Lower lobe of right lung (tissue), 2 donors: ENCODE results near the gene LMNA. TPM values are rescaled to one million over a fixed set of nuclear protein-coding genes. Genes with fewer than 3 reads are reported as not detected.
"Not testable (repeated sequence)": the region's sequence is repeated elsewhere in the genome, so short reads cannot be mapped to it uniquely, and the experiment has no call there.

Source experiments
- ATAC-seq, 2 donors: fragments of 200-7000 bp; cut with Tn5 transposase; one replicate each; pipeline ENCODE4 v1.9.1; 2020 to 2022; ENCODE audit warnings: mild to moderate bottlenecking in 2 of 2, moderate library complexity in 2 of 2
- DNase-seq: peaks from one replicate; pipeline ENCODE4 v3.0.0-alpha.2; 2020
- H3K27ac ChIP-seq: fragments of 200-600 bp; one replicate; pipeline ENCODE4 v1.8.0; 2022
- H3K27me3 ChIP-seq: fragments of 200-600 bp; one replicate; pipeline ENCODE4 v1.8.0; 2022; ENCODE audit warnings: low read depth
- H3K36me3 ChIP-seq: fragments of 200-600 bp; one replicate; pipeline ENCODE4 v1.8.0; 2022; ENCODE audit warnings: mild to moderate bottlenecking
- H3K4me1 ChIP-seq: fragments of 200-600 bp; one replicate; pipeline ENCODE4 v1.8.0; 2022
- H3K4me3 ChIP-seq: fragments of 200-600 bp; one replicate; pipeline ENCODE4 v1.8.0; 2022; ENCODE audit warnings: mild to moderate bottlenecking
- H3K9me3 ChIP-seq: fragments of 200-600 bp; one replicate; pipeline ENCODE4 v1.8.0; 2022
- intact Hi-C: fragments of 100-400 bp; cut with DNase I; formaldehyde crosslinking; loops from one replicate; pipeline ENCODE4 v1.11.0; 2022
- total RNA-seq: library from RNA; stranded (reverse); fragmentation: NEBNext Ultra II Directional; extraction: Animal tissue kit (Norgen Biotek cat#: 25700); gene quantifications from one replicate; pipeline ENCODE4 v1.2.1, GENCODE V29; 2021
- TF ChIP-seq, protein P1 (sequence below): fragments of 200-600 bp; IDR thresholded peaks from one replicate; pipeline ENCODE4 v1.8.0; 2022; ENCODE audit warnings: antibody characterized with exemption, mild to moderate bottlenecking
- donor health status: DM: no; HTN: yes; CAD: no; lungs with severe emphysema.

The LMNA gene
- total RNA-seq, 1 donor from 2014 or later = 235 TPM

DNA sequence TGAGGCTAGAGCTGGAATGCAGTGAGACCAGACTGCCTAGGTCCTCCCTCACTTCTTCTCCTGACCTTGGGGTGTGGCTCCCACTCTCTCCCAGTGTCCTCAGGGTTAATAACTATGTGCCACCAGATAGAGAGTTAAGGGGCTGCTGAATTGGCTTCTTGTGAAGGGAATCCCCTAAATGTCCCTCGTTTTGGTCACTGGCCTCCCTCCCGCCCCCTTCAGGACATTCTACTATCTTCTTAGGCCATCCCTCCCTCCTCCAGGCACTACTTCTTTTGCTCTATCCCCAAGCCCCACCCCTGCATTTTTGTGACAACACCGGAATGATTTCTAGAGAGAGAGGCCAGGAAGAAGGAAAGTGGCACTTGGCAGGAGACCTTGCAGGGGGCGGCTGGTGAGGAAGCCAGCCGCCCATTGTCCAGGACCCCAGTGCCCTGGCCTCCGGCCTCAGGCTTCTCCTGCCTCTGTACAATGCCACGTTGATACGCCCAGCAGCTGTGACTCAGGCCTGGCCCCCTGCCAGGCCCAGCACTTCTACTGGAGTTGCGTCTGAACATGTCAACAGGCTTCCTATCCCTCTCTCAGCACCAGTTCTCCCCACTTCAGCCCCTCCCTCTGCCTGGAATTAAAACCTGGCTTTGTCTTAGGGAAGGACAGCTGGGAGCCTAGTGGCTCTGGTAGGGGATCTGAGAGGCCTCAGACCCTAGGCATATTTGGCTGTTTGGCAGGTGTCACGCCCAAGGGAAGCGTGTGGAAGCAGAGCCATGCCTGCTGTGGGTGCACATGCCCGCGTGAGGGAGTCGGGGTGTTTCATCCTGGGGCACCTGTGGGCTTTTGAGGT lies 9.1 kb downstream of the LMNA start:
- Histone ChIP-seq H3K27me3 (no peaks in the 10 kb centered on the region), H3K27ac (peak overlapping the region; percentile 99), H3K9me3 (no peaks in the 10 kb centered on the region), H3K4me1 (peaks cover 100% of the 10 kb centered on the region), H3K36me3 (peaks cover 4% of the 10 kb centered on the region), H3K4me3 (peak overlapping the region; percentile 46)
- TF ChIP-seq, protein P1, sequence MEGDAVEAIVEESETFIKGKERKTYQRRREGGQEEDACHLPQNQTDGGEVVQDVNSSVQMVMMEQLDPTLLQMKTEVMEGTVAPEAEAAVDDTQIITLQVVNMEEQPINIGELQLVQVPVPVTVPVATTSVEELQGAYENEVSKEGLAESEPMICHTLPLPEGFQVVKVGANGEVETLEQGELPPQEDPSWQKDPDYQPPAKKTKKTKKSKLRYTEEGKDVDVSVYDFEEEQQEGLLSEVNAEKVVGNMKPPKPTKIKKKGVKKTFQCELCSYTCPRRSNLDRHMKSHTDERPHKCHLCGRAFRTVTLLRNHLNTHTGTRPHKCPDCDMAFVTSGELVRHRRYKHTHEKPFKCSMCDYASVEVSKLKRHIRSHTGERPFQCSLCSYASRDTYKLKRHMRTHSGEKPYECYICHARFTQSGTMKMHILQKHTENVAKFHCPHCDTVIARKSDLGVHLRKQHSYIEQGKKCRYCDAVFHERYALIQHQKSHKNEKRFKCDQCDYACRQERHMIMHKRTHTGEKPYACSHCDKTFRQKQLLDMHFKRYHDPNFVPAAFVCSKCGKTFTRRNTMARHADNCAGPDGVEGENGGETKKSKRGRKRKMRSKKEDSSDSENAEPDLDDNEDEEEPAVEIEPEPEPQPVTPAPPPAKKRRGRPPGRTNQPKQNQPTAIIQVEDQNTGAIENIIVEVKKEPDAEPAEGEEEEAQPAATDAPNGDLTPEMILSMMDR = peak; percentile 5
- DNase-seq (peak; percentile 95), ATAC-seq (peak; percentile 62 to 81)
- intact Hi-C loops = no loop called here

DNA sequence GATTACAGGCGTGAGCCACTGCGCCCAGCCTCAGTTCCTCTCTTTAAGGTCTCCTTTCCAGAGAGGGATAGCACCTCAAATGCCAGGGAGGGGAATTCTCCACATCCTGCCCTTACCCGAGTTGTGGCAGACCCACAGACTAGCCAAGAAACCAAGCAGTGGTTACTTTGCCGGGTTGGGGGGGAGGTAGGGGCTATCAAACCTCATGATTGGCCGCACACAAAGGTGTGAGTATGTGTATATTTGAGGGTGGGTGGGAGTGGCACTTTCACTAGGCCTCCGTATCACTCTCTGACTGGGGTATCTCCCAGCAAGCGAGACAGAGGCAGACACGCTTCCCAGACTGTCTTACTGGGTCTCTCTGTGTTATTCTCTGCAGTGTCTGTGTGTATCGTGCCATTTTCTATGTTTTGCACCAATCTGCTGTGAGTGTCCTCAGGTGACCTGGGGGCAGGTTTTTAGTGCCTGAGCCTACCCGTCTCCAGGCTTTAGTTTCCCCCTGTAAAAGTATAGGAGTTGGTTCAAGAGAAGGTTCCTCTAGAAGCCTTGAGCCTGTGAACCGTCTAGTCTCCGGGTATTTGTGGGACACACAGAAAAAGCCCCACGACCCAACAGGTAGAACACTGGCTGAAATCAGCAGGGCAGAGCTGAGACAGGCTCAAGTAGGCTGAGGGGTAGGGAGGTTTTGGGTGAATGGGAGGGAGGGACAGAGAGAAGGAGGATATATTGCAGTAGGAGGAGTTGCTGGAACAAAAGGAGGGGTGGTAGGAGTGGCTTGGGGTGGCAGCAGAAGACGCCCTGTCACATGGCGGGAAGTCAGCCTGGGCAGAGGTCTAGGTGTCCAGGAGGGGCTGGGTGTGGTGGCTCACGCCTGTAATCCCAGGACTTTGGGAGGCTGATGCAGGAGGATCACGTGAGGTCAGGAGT lies 10.3 kb downstream of the LMNA start:
- DNase-seq = peak; percentile 78
- intact Hi-C loops = no loop called here
- ATAC-seq = peak; percentile 7 to 9
- Histone ChIP-seq H3K4me1 (peaks cover 100% of the 10 kb centered on the region), H3K36me3 (peaks cover 4% of the 10 kb centered on the region), H3K27ac (peak overlapping the region; percentile 99), H3K27me3 (no peaks in the 10 kb centered on the region), H3K9me3 (no peaks in the 10 kb centered on the region), H3K4me3 (peak overlapping the region; percentile 21)
- TF ChIP-seq, protein P1 = no peak

DNA sequence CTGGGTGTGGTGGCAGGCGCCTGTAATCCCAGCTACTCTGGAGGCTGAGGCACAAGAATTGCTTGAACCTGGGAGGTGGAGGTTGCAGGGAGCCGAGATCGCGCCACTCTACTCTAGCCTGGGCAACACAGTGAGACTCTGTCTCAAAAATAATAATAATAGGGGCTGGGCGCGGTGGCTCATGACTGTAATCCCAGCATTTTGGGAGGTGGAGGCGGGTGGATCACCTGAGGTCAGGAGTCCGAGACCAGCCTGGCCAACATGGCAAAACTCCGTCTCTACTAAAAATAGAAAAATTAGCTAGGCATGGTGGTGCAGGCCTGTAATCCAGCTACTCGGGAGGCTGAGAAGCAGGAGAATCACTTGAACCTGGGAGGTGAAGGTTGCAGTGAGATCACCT lies 11.0 kb downstream of the LMNA start:
- H3K4me3 ChIP-seq = peak overlapping the region; percentile 21
- peak overlapping the region; percentile 99 for H3K27ac ChIP-seq
- H3K4me1 ChIP-seq = peaks cover 100% of the 10 kb centered on the region
- intact Hi-C loops, H3K36me3 ChIP-seq, H3K27me3 ChIP-seq, H3K9me3 ChIP-seq, ATAC-seq, DNase-seq: not testable (repeated sequence)

DNA sequence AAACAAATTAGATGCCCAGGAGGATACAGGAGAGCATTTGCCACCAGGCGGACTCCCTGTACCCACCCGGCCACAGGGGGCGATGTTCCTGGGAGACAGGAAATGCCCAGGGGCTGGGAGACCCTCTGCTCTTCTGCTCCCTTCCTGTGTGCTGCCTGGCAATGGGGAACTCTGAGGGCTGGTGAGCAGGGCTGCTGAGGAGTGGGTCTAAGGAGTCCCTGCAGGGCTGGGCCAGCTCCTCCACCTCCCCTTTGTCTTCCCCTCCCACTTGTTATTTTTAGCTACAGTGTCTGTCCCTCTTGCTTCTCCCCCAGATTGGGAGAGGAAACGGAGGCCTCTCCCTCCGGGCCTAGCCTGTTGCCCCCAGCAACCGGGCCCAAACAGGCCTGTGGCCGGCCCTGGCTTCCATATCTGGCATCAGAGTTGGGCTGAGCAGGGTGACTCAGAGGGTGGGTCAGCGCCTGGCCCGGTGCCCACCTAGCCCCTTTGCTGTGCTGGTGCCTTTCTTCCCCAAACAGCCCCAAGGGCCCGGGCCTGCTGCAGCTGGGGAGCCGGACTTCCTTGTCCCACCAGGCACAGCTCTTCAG lies 11.6 kb downstream of the LMNA start:
- peak; percentile 92 for DNase-seq
- Histone ChIP-seq H3K36me3 (peaks cover 12% of the 10 kb centered on the region), H3K27ac (peak overlapping the region; percentile 99), H3K27me3 (no peaks in the 10 kb centered on the region), H3K4me3 (peak overlapping the region; percentile 21), H3K9me3 (no peaks in the 10 kb centered on the region), H3K4me1 (peaks cover 98% of the 10 kb centered on the region)
- peak; percentile 47 to 69 for ATAC-seq
- TF ChIP-seq, protein P1 = peak; percentile 48
- intact Hi-C loops = no loop called here

DNA sequence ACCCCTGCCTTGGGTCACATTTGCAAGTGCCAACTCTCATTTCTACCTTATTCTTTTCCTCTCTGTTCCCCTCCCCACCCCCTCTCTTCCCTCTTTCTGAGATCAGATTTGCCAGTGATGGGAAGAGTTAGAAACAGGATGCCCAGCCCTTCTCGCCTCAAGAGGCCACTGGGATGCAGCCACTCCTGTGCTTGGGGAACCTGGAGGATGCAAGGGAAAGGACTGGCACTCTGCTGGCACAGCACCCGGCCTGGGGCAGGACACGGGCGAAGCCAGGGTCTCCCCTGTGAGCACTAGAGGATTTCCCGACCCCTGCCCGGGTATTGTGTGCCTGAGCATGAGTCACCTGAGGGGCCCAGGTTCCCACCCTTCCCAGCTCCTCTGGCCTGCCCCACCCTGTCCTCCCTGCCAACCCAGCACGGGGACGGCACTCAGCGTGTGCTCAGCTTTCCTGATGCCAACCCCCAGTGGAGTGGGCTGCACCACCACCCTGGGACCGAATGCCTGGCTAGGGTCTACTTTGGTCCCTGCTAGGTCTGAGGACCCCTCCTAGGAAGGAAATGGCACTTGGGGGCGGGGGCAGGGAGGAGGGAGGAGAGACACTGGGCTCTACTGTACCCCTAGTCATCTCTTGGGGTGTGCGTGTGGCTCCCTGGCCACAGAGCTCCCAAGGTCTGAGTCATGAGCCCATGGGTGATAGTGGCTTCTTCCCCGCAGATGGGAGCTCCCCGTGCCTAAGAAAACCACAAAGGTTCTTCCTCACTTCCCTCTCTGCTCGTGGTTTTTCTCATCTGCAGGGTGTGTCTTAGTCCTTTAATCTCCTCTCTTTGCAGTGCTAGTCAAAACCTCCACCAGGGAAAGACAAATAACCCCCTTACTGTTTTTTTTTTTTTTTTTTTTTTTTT lies 12.4 kb downstream of the LMNA start:
- peaks cover 90% of the 10 kb centered on the region for H3K4me1 ChIP-seq
- TF ChIP-seq, protein P1 = no peak
- H3K36me3 ChIP-seq = peaks cover 19% of the 10 kb centered on the region
- ATAC-seq (peak; percentile 5 to 36), DNase-seq (peak; percentile 70)
- H3K27ac ChIP-seq = peak overlapping the region; percentile 99
- intact Hi-C loops = no loop called here
- H3K9me3 ChIP-seq = no peaks in the 10 kb centered on the region
- H3K27me3 ChIP-seq = no peaks in the 10 kb centered on the region
- peak overlapping the region; percentile 21 for H3K4me3 ChIP-seq
